ENCODE data around the gene PRSS53. TPM values are rescaled to one million over a fixed set of nuclear protein-coding genes. Genes with fewer than 3 reads are reported as not detected.

The PRSS53 gene
- total RNA-seq, 1 experiment from 2014 or later = 3.4 TPM

DNA sequence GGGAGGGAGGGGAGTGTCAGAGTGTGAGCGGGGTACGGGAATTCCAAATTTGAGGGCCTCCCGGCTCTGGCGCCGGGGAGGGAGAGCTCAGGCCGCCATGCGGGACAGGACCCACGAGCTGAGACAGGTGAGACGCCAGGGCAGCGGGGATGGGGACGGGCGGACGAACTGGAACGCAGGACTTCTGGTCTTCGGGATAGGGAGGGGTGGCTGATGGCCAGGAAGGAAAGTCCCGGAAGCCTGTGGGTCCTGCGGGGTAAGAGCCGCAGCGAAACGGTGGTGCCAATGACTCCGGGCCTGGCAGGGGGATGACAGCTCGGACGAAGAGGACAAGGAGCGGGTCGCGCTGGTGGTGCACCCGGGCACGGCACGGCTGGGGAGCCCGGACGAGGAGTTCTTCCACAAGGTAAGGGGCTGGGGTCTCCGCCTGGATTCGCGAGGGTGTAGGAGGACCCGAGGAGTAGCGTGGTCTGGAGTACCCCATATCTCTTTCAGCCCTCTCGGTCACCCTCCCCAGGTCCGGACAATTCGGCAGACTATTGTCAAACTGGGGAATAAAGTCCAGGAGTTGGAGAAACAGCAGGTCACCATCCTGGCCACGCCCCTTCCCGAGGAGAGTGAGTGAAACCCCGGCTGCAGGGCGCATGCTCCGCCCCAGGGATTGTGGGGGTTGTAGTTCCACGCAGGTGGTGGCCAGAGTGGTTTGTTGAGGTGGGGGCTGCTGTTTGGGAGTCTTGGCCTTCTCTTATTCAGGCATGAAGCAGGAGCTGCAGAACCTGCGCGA is 54.8 kb downstream of the PRSS53 start:
- intact Hi-C loops (cut with micrococcal nuclease; ENCODE audit: unreplicated experiment) (loop anchor here (10.0 kb wide), 1 partner anchor 61 kb away; the partner anchor contains the start of gene VKORC1), in situ Hi-C loops (cut with HindIII; ENCODE audit: low pct_unique_long_range_greater_than_20kb, low sequenced_read_pairs) (no loop called here)
- ATAC-seq = peak; percentile 85
- ChIA-PET CTCF (no interaction called here), POLR2A (no interaction called here)
- DNase-seq (ENCODE audit: low read depth, low spot score) = peak; percentile 59
- Histone ChIP-seq H3K27me3 (ENCODE audit: control insufficient read depth, insufficient read depth, low read length) (no peaks in the 10 kb centered on the region), H3K4me1 (ENCODE audit: control insufficient read depth, insufficient read depth, low read length) (peaks cover 7% of the 10 kb centered on the region; the same call in 1 of the 2 replicates), H3K27ac (ENCODE audit: low read length) (peak overlapping the region; percentile 94), H3K9me3 (ENCODE audit: control insufficient read depth, insufficient read depth, low read depth, low read length) (no peaks in the 10 kb centered on the region), H3K36me3 (ENCODE audit: control insufficient read depth, insufficient read depth, low read length) (no peaks in the 10 kb centered on the region), H3K4me3 (ENCODE audit: low read depth in 2 of 2, low read length in 2 of 2) (peak overlapping the region; percentile 85 to 98)
- TF ChIP-seq TCF7L2 (IDR thresholded peaks at IDR 0.05; ENCODE audit: low read depth, low read length) = no peak
- TF ChIP-seq, protein P1, sequence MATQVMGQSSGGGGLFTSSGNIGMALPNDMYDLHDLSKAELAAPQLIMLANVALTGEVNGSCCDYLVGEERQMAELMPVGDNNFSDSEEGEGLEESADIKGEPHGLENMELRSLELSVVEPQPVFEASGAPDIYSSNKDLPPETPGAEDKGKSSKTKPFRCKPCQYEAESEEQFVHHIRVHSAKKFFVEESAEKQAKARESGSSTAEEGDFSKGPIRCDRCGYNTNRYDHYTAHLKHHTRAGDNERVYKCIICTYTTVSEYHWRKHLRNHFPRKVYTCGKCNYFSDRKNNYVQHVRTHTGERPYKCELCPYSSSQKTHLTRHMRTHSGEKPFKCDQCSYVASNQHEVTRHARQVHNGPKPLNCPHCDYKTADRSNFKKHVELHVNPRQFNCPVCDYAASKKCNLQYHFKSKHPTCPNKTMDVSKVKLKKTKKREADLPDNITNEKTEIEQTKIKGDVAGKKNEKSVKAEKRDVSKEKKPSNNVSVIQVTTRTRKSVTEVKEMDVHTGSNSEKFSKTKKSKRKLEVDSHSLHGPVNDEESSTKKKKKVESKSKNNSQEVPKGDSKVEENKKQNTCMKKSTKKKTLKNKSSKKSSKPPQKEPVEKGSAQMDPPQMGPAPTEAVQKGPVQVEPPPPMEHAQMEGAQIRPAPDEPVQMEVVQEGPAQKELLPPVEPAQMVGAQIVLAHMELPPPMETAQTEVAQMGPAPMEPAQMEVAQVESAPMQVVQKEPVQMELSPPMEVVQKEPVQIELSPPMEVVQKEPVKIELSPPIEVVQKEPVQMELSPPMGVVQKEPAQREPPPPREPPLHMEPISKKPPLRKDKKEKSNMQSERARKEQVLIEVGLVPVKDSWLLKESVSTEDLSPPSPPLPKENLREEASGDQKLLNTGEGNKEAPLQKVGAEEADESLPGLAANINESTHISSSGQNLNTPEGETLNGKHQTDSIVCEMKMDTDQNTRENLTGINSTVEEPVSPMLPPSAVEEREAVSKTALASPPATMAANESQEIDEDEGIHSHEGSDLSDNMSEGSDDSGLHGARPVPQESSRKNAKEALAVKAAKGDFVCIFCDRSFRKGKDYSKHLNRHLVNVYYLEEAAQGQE (IDR thresholded peaks at IDR 0.05; ENCODE audit: insufficient read depth in 1 of 2, low read depth in 2 of 2, low read length in 1 of 2) = no peak
- TF ChIP-seq, protein P2, sequence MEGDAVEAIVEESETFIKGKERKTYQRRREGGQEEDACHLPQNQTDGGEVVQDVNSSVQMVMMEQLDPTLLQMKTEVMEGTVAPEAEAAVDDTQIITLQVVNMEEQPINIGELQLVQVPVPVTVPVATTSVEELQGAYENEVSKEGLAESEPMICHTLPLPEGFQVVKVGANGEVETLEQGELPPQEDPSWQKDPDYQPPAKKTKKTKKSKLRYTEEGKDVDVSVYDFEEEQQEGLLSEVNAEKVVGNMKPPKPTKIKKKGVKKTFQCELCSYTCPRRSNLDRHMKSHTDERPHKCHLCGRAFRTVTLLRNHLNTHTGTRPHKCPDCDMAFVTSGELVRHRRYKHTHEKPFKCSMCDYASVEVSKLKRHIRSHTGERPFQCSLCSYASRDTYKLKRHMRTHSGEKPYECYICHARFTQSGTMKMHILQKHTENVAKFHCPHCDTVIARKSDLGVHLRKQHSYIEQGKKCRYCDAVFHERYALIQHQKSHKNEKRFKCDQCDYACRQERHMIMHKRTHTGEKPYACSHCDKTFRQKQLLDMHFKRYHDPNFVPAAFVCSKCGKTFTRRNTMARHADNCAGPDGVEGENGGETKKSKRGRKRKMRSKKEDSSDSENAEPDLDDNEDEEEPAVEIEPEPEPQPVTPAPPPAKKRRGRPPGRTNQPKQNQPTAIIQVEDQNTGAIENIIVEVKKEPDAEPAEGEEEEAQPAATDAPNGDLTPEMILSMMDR (IDR thresholded peaks at IDR 0.05) = no peak
- no peak for TF ChIP-seq SIN3A (IDR thresholded peaks at IDR 0.05; ENCODE audit: borderline replicate concordance, insufficient read depth, low read depth, low read length)
- TF ChIP-seq POLR2AphosphoS5 (IDR thresholded peaks at IDR 0.05; ENCODE audit: low read depth, low read length) = no peak; the same call in 1 of the 2 replicates
- TSS peak; percentile 96 for BruUV-seq (replicated peaks)

Other genes starting within 250 kb of the PRSS53 start
- 45.8 TPM for gene BCL7C, start 194.9 kb downstream of the PRSS53 start, total RNA-seq (2021; ENCODE audit: unreplicated experiment)
- gene CTF1, start 192.3 kb downstream of the PRSS53 start, total RNA-seq (2021; ENCODE audit: unreplicated experiment) = 2.9 TPM
- 52.3 TPM for gene FBXL19, start 165.4 kb downstream of the PRSS53 start, total RNA-seq (2021; ENCODE audit: unreplicated experiment)
- gene ORAI3, start 139.9 kb downstream of the PRSS53 start, total RNA-seq (2021; ENCODE audit: unreplicated experiment) = 26.9 TPM
- 38.7 TPM for gene SETD1A, start 131.2 kb downstream of the PRSS53 start, total RNA-seq (2021; ENCODE audit: unreplicated experiment)
- 5.4 TPM for gene HSD3B7, start 103.7 kb downstream of the PRSS53 start, total RNA-seq (2021; ENCODE audit: unreplicated experiment)
- gene STX1B, start 78.3 kb downstream of the PRSS53 start, total RNA-seq (2021; ENCODE audit: unreplicated experiment) = 3.7 TPM
- gene STX4, start 55.4 kb downstream of the PRSS53 start, total RNA-seq (2021; ENCODE audit: unreplicated experiment) = 65.2 TPM
- gene ZNF668, start 14.7 kb downstream of the PRSS53 start, total RNA-seq (2021; ENCODE audit: unreplicated experiment) = 21.5 TPM
- 26.8 TPM for gene ZNF646, start 14.5 kb downstream of the PRSS53 start, total RNA-seq (2021; ENCODE audit: unreplicated experiment)
- 109 TPM for gene VKORC1, start 5.9 kb upstream of the PRSS53 start, total RNA-seq (2021; ENCODE audit: unreplicated experiment)
- 60.4 TPM for gene BCKDK, start 19.4 kb upstream of the PRSS53 start, total RNA-seq (2021; ENCODE audit: unreplicated experiment)
- 48.3 TPM for gene KAT8, start 28.7 kb upstream of the PRSS53 start, total RNA-seq (2021; ENCODE audit: unreplicated experiment)
- 0.15 TPM for gene PRSS8, start 46.8 kb upstream of the PRSS53 start, total RNA-seq (2021; ENCODE audit: unreplicated experiment)
- 0.23 TPM for gene PRSS36, start 61.1 kb upstream of the PRSS53 start, total RNA-seq (2021; ENCODE audit: unreplicated experiment)
- 441 TPM for gene FUS, start 91.2 kb upstream of the PRSS53 start, total RNA-seq (2021; ENCODE audit: unreplicated experiment)
- gene PYCARD, start 113.8 kb upstream of the PRSS53 start, total RNA-seq (2021; ENCODE audit: unreplicated experiment) = 99.4 TPM
- 0.08 TPM for gene TRIM72, start 125.2 kb upstream of the PRSS53 start, total RNA-seq (2021; ENCODE audit: unreplicated experiment)
- not detected for gene PYDC1, start 128.2 kb upstream of the PRSS53 start, total RNA-seq (2021; ENCODE audit: unreplicated experiment)
- 1.3 TPM for gene ITGAM, start 171.0 kb upstream of the PRSS53 start, total RNA-seq (2021; ENCODE audit: unreplicated experiment)